ENCODE measurements around the gene CDHR5.
"Not testable (repeated sequence)": the region's sequence is repeated elsewhere in the genome, so short reads cannot be mapped to it uniquely, and the experiment has no call there.

The CDHR5 gene, protein sequence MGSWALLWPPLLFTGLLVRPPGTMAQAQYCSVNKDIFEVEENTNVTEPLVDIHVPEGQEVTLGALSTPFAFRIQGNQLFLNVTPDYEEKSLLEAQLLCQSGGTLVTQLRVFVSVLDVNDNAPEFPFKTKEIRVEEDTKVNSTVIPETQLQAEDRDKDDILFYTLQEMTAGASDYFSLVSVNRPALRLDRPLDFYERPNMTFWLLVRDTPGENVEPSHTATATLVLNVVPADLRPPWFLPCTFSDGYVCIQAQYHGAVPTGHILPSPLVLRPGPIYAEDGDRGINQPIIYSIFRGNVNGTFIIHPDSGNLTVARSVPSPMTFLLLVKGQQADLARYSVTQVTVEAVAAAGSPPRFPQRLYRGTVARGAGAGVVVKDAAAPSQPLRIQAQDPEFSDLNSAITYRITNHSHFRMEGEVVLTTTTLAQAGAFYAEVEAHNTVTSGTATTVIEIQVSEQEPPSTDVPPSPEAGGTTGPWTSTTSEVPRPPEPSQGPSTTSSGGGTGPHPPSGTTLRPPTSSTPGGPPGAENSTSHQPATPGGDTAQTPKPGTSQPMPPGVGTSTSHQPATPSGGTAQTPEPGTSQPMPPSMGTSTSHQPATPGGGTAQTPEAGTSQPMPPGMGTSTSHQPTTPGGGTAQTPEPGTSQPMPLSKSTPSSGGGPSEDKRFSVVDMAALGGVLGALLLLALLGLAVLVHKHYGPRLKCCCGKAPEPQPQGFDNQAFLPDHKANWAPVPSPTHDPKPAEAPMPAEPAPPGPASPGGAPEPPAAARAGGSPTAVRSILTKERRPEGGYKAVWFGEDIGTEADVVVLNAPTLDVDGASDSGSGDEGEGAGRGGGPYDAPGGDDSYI

GRCh38 chr11:624705-625635, at the start of gene CDHR5:
Gene CDHR5 (minus strand): TSS chr11:624955. CDS start chr11:624902, 53 bp downstream.
- DNase-seq (ENCODE audit: low spot score) = no peak

DNA sequence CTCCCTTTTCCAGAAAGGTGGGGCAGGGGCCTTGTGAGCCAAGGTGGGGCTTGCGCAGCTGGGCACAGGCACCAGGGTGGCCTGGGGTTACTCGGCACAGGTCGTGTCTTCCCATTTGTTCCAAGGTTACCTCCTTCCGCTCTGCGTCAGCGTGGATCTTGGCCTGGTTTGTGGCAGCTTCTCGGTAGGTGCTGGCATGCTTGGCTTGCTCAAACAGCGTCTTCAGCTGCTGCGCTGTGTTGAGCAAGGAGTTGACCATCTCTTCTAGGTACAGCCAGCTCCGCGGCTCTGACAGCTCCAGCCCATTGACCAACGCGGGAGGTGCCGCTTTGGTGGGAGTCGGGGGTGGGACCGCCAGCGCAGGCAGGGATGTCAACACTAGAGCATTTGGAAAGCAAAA, 49.7 kb upstream of the CDHR5 start:
- DNase-seq (ENCODE audit: low spot score) = no peak

DNA sequence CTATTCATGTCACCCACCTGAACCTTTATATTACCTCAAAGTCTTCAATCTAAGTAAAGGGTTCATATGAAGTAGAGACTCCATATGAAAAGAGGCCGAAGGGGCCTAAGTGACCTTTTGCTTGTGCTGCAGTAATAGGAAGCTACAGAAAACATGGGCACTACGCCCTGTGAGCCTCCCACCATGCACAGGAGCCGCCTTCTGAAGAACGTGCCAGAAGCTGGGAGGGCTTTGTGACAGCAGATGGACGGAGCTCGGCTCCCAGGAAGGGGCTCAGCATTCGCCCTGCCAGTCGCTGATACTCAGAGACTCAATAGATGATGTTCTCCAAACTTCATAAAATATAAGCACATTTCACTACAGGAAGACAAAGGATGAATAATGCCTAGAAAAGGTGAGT, 49.1 kb upstream of the CDHR5 start:
- no peak for DNase-seq (ENCODE audit: low spot score)

DNA sequence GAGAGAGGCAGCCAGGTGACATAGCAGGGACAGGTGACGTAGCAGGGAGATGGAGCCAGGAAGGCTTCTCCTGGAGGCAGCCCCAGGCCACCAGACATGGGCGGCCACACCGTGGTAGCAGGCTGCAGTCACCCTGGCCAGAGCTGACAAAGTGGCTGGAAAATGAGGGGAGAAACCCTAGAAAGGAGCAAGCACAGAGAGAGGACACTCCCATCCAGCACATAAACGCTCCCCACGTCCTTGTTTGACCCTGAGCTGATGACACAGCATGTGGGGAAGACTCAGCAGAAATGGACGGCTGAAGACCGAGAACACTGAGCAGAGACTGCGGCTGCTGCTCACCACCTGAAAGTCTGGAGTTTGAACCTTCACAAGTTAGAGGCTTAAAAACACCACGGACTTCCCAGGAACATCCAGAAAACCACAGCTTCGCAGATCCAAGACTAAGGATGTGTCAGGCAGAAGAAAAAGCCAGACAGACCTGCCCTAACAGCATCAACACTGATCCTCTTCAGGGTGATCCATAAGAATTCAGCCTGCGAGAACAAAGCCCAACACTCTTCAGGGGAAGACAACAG, 41.0 kb upstream of the CDHR5 start:
- no peak for DNase-seq (ENCODE audit: low spot score)

DNA sequence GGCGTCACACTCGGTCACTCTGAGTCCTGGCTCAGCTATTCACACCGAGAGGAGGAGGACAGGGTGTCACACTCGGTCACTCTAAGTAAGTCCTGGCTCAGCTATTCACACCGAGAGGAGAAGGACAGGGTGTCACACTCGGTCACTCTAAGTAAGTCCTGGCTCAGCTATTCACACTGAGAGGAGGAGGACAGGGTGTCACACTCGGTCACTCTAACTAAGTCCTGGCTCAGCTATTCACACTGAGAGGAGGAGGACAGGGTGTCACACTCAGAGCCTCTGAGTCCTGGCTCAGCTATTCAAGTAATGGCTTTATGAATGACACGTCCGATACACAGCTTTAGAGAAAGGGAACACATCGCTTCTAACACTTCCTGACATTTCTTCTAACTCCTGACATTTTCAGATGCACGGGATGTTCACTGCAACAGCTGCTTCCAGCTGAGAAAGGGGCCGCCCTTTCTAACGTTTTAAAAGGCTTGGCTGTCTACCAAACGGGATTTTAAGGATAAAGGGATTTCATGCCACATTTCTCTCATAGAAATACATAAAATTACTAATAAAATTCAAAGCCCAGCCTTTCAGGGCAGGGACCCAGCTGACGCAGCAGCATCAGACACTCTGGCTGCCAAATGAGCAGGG, 40.4 kb upstream of the CDHR5 start:
- no peak for DNase-seq (ENCODE audit: low spot score)

- DNase-seq (ENCODE audit: low spot score) = peak; percentile 24
Measured at GRCh38 chr11:662689-663274, 38.0 kb upstream of the CDHR5 start.

GRCh38 chr11:660681-661444, 36.1 kb upstream of the CDHR5 start:
- DNase-seq (ENCODE audit: low spot score) = no peak

GRCh38 chr11:660281-660680, 35.5 kb upstream of the CDHR5 start:
- DNase-seq (ENCODE audit: low spot score) = no peak

DNA sequence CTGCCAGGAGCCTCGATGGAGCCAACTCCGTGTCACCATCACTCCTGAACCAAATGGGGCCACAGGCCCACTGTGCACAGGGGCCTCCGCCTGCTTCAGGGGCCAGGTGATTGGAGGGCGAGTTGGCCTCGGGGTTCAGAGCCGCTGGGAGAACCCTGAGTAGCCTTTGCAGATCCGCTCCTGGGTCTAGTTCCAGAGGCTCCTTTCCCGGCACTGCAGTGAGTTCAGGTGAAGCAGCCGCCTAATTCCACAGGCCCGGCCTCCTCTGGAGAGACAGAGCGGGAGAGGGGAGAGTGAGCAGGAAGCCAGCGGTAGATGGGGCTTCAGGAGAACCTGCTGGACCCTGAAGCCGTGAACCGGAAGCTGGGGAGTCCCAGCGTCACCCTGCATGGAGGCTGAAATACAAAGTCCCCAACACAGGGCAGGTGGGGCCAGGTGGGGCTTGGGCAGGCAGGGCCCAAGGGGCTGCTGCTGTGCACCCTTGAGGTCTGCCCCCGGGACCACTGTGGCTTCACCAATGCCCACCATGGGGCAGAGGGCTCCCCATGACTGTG, 34.9 kb upstream of the CDHR5 start:
- no peak for DNase-seq (ENCODE audit: low spot score)

DNA sequence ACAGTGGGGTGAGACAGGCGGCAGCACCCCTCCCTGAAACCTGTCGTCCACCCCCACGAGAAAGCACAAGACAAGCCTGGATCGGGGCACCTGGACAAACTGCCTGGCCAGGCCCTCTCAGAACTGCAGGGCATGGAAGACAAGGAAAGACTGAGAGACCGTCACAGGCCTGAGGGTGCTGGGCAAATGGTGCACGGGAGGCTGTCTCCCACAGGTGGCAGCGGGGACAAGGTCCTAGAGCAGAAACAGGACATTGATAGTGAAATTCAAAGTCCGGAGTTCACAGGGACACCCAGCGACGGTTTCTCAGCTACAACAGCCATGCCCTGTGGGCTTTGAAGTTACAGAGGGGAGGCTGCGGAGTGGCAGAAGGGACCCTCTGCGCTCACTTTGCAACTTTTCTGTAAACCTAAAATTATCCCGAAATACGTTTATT, 33.0 kb upstream of the CDHR5 start:
- DNase-seq (ENCODE audit: low spot score) = no peak

GRCh38 chr11:656866-657265, 32.1 kb upstream of the CDHR5 start:
- DNase-seq (ENCODE audit: low spot score) = no peak

- DNase-seq (ENCODE audit: low spot score) = no peak
Measured at GRCh38 chr11:656426-656825, 31.7 kb upstream of the CDHR5 start.

- DNase-seq (ENCODE audit: low spot score) = no peak
Measured at GRCh38 chr11:655036-655726, 30.4 kb upstream of the CDHR5 start.

GRCh38 chr11:654444-654843, 29.7 kb upstream of the CDHR5 start:
- DNase-seq (ENCODE audit: low spot score) = not testable (repeated sequence)

- no peak for DNase-seq (ENCODE audit: low spot score)
Measured at GRCh38 chr11:653837-654236, 29.1 kb upstream of the CDHR5 start.

GRCh38 chr11:653136-653535, 28.4 kb upstream of the CDHR5 start:
- not testable (repeated sequence) for DNase-seq (ENCODE audit: low spot score)

- no peak for DNase-seq (ENCODE audit: low spot score)
Measured at GRCh38 chr11:650482-650881, 25.7 kb upstream of the CDHR5 start.

- DNase-seq (ENCODE audit: low spot score) = not testable (repeated sequence)
Measured at GRCh38 chr11:647672-648158, 23.0 kb upstream of the CDHR5 start.

DNA sequence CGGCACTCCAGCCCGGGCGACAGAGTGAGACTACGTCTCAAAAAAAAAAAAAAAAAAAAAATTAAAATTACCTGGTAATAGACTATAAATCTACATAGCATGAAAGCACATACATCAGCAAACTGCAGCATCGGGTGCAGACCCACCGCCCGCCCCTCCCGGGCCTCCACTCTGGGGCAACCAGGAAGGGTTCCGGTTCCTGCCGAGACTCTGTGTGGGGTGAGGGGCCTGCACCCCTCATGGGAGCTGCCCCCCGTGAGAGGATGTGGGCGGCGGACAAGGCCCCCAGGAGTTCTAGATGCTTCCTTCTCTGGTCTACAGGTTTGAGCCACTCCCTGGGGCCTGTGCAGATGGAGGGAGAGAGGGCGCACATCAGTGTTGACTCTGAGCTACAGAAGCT, 21.5 kb upstream of the CDHR5 start:
- no peak for DNase-seq (ENCODE audit: low spot score)

Data from activated CD4-positive, alpha-beta T cell treated with anti-CD3 and anti-CD28 coated beads, Interleukin-2, Interleukin-4, amounts not matched to agents 100 ng/mL and 50 ng/mL, durations not matched to agents 16 hours and 8 hours (primary cell).